Measurements from ENCODE around the gene SDCBP2.

The SDCBP2 gene

DNA sequence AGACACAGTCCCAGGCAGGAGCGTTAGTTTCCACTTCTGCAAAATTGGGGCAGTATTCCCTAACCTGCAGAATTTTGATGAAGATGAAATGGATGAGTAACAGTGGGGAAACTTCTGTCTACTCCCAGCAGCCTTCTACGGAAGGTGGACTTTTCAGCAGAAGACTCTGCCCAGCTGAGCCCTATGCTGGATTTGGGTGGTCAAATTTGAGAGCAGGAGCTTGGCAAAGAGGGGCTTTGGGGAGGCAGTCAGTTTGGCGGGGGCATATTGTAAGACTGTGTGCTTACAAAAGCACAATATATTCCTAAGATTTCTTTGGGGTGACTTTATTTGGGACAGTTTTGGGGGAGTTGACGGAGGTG is 5.4 kb upstream of the SDCBP2 start:
- H3K4me1 ChIP-seq (ENCODE audit: control insufficient read depth, insufficient read depth, low read length): no peaks in the 10 kb centered on the region
- H3K27ac ChIP-seq (ENCODE audit: low read depth, low read length): no peak overlapping the region
- H3K9ac ChIP-seq (ENCODE audit: low read length): no peak overlapping the region
- no peaks in the 10 kb centered on the region for H3K27me3 ChIP-seq (ENCODE audit: control insufficient read depth, insufficient read depth, low read length)
- H3K36me3 ChIP-seq (ENCODE audit: control insufficient read depth, insufficient read depth, low read length): no peaks in the 10 kb centered on the region
- no peak overlapping the region for H3K4me3 ChIP-seq (ENCODE audit: low read length)

DNA sequence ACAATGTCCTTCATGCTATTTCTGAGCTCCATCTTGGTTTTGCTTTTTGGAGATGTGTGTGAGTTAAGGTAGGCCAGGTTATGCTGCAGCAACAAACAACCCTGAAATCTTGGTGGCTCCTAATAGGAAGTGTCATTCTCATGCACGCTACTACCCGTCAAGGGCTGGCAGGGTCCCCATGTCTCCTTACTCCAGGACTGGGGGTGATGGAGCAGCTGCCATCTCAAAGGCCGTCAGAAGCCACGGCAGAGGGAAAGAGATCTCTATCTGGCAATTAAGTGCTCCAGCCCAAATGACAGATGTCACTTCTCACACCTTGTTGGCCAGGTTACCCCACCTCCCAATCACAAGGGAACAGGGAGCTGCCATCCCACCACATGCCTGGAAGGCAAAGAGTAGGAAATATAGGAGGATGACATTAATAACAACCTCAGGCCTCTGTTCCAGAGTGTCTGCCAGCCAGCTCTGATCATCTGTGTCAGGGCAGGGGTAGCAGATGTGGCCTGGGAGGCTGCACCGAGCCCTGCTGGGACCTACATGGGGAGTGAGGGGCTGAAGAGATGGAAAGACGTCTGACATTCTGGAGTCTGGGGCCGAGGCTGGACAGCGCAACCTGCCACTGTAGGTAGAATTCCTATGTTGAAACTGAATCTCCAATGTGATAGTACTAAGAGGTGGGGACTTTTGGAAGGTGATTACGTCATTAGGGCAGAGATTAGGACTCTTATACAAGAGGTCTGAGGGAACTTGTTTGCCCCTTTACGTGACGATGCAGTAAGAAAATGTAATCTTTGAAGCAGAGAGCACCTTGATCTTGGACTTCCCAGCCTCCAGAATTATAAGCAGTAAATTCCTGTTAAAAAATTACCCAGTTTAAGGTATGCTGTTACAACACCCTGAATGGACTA is 4.8 kb upstream of the SDCBP2 start:
- Histone ChIP-seq H3K4me3 (ENCODE audit: low read length) (no peak overlapping the region), H3K9ac (ENCODE audit: low read length) (no peak overlapping the region), H3K36me3 (ENCODE audit: control insufficient read depth, insufficient read depth, low read length) (no peaks in the 10 kb centered on the region), H3K27ac (ENCODE audit: low read depth, low read length) (no peak overlapping the region), H3K4me1 (ENCODE audit: control insufficient read depth, insufficient read depth, low read length) (no peaks in the 10 kb centered on the region), H3K27me3 (ENCODE audit: control insufficient read depth, insufficient read depth, low read length) (no peaks in the 10 kb centered on the region)

DNA sequence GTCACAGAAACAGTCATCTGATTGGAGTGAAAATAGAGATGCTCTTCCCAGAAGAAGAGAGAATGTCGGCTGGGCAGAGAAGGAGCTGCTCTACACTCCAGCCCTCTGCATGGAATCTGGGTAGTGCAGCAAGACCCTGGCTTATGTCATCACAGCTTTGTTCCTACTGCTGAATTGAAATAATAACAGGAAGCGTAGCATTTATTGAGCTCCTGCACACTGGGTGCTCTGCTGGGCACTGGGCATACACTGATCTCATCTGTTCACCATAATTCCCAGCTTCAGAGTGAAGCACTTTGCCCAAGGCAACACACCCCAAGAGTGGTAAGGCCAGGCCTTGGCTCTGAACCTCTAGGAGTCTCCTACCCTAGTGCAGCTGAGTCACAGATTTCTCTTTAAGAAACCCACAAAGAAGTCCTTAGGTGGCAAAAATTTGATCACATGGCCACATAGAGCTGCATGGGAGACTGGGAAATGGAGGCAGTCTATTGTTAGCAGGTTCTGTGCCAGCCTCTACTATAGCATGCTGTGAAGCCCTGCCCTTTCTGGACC is 3.9 kb upstream of the SDCBP2 start:
- Histone ChIP-seq H3K9ac (ENCODE audit: low read length) (no peak overlapping the region), H3K27me3 (ENCODE audit: control insufficient read depth, insufficient read depth, low read length) (no peaks in the 10 kb centered on the region), H3K4me1 (ENCODE audit: control insufficient read depth, insufficient read depth, low read length) (no peaks in the 10 kb centered on the region), H3K4me3 (ENCODE audit: low read length) (no peak overlapping the region), H3K27ac (ENCODE audit: low read depth, low read length) (no peak overlapping the region), H3K36me3 (ENCODE audit: control insufficient read depth, insufficient read depth, low read length) (no peaks in the 10 kb centered on the region)

DNA sequence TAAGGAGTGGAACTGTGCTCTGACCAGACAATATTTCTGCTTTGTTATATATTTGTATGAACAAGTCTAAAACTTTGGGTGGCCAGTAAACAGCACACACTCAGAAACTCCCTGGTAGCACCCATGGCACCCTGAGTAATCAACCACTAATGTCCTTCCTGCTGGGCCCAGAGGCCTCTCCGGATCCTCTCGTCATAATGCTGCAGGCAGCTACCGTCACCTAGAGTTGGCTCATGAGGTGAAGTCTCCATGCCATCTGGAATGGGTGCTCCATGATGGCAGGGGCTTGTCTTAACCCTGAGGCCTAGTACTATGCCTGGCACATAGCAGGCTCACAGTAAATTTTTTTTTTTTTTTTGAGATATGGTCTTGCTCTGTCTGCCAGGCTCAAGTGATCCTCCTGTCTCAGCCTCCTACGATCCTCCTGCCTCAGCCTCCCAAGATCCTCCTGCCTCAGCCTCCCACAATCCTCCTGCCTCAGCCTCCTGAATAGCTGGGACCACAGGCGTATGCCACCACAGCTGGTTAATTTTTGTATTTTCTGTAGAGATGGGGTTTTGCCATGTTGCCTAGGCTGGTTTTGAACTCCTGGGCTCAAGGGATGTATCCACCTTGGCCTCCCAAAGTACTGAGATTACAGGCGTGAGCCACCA is 3.0 kb upstream of the SDCBP2 start:
- no peaks in the 10 kb centered on the region for H3K27me3 ChIP-seq (ENCODE audit: control insufficient read depth, insufficient read depth, low read length)
- H3K27ac ChIP-seq (ENCODE audit: low read depth, low read length): no peak overlapping the region
- H3K9ac ChIP-seq (ENCODE audit: low read length): no peak overlapping the region
- peaks cover under 1% of the 10 kb centered on the region for H3K4me1 ChIP-seq (ENCODE audit: control insufficient read depth, insufficient read depth, low read length)
- H3K36me3 ChIP-seq (ENCODE audit: control insufficient read depth, insufficient read depth, low read length): no peaks in the 10 kb centered on the region
- H3K4me3 ChIP-seq (ENCODE audit: low read length): no peak overlapping the region

DNA sequence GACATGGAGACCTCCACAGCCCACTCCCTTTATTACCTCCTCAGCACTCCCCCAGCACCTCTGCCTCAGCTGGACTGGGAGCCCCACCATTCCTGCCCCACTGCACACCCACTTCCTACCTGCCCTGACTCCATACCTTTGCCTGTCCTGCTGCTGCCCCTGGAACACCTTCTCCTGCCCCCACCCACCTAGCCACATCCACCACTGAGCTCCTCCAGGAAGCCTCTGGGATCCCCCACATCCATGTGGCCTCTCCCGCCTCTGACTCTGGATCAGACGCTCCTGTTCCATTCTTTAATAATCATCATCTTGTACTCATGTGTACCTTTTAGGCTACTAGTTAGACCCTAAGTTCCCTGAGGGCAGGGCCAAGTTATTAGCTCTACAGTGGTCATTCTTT is 2.2 kb upstream of the SDCBP2 start:
- H3K4me1 ChIP-seq (ENCODE audit: control insufficient read depth, insufficient read depth, low read length): peaks cover 9% of the 10 kb centered on the region
- H3K9ac ChIP-seq (ENCODE audit: low read length): no peak overlapping the region
- H3K36me3 ChIP-seq (ENCODE audit: control insufficient read depth, insufficient read depth, low read length): no peaks in the 10 kb centered on the region
- H3K27me3 ChIP-seq (ENCODE audit: control insufficient read depth, insufficient read depth, low read length): no peaks in the 10 kb centered on the region
- H3K27ac ChIP-seq (ENCODE audit: low read depth, low read length): no peak overlapping the region
- H3K4me3 ChIP-seq (ENCODE audit: low read length): no peak overlapping the region

DNA sequence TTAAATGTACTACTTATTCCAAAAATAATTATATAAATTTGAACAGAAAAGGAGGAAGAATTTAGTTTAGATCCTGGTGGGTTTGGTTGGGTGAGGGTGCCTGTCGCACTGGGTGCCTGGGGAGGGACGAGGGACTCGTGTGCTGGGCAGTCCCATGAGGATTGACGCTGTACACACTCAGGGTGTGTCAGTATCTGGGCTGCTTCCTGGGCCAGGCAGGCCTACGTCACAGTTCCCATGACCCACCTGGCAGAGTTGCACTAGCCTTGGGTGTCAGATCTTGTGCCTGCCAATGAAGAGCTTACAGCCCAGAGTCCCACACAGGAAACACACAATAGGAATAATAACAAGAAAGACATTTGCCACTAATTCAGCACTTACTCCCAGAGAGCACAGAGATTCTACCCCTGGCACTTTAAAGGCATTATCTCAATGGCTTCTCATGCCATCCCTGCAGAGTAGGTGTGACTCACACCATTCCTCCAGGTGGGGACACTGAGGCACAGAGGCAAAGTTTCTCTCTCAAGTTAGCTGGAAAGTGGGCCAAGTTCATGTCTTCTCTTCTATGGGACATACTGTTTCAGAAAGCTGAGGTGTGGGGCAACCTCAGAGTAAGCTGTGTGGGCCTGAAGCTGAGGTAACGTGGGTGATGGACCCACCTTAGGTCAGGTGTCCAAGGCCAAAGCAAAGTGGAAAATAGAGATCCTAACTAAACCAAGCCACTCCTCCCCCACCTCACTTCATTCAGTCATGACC is 1.3 kb upstream of the SDCBP2 start:
- no peaks in the 10 kb centered on the region for H3K36me3 ChIP-seq (ENCODE audit: control insufficient read depth, insufficient read depth, low read length)
- H3K27ac ChIP-seq (ENCODE audit: low read depth, low read length): no peak overlapping the region
- H3K9ac ChIP-seq (ENCODE audit: low read length): no peak overlapping the region
- no peak overlapping the region for H3K4me3 ChIP-seq (ENCODE audit: low read length)
- no peaks in the 10 kb centered on the region for H3K27me3 ChIP-seq (ENCODE audit: control insufficient read depth, insufficient read depth, low read length)
- H3K4me1 ChIP-seq (ENCODE audit: control insufficient read depth, insufficient read depth, low read length): peaks cover 12% of the 10 kb centered on the region

DNA sequence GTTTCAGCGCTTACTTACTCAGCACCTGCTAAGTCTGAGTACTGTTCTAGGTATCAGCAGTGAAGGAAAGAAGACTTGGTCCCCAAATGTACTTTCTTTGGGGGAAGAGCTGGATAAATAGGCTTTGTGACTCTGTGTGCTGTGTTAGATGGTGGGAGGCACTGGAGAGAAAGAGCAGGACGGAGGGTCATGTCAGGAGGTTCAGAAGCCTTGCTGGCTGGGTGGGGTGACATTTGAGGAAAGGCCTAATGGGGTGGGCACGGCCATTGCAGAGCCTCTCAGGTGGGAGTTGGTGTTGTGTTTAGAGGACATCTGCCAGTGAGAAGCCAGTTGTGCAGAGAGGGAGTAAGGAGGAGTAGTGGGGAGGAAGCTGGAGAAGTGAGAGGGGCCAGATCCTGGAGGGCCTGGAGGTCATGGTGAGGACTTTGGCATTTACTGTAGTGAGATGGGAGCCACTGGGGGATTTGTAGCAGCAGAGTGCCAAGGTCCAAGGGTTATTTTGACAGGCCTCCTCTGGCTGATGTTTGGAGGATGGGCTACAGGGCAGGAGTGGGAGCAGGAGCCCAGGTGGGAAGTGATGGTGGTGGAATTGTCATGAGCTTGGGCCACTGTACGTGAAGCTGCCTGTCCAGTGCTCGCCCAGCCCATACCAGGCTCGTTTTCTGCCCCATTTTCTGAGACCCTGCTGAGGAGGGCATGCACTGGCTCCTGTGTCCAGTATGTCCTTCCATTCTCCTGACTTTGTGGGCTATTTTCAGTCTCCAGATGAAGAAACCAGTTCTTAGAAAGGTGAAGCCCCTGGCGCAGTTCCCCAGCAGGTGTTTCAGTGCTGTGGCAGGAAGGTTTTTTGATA is 886 bp downstream of the SDCBP2 start:
- Histone ChIP-seq H3K9ac (ENCODE audit: low read length) (no peak overlapping the region), H3K4me3 (ENCODE audit: low read length) (peak overlapping the region; percentile 31), H3K27ac (ENCODE audit: low read depth, low read length) (peak overlapping the region; percentile 7), H3K27me3 (ENCODE audit: control insufficient read depth, insufficient read depth, low read length) (no peaks in the 10 kb centered on the region), H3K4me1 (ENCODE audit: control insufficient read depth, insufficient read depth, low read length) (peaks cover 15% of the 10 kb centered on the region), H3K36me3 (ENCODE audit: control insufficient read depth, insufficient read depth, low read length) (no peaks in the 10 kb centered on the region)

DNA sequence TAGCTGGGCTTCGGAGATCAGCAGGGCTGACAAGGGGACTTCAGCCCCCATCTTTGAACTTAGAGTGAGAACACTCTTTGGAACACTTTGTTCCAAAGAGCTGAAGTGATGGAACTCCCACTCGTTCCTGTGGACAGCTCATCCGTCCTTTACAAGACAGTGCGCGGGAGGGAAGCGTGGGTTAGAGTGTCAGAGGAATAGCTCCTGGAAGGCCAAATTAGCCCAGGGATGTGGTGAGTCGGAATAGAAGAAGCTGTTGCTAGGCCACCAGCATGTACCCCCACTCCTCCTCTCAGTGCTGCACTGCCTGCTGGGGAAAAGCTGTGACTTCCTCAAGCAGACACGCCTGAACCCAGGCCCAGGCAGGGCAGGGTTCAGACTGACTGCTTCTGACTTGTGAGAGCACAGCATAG is 1.7 kb downstream of the SDCBP2 start:
- H3K9ac ChIP-seq (ENCODE audit: low read length): no peak overlapping the region
- H3K4me1 ChIP-seq (ENCODE audit: control insufficient read depth, insufficient read depth, low read length): peaks cover 15% of the 10 kb centered on the region
- H3K4me3 ChIP-seq (ENCODE audit: low read length): no peak overlapping the region
- no peaks in the 10 kb centered on the region for H3K36me3 ChIP-seq (ENCODE audit: control insufficient read depth, insufficient read depth, low read length)
- no peak overlapping the region for H3K27ac ChIP-seq (ENCODE audit: low read depth, low read length)
- no peaks in the 10 kb centered on the region for H3K27me3 ChIP-seq (ENCODE audit: control insufficient read depth, insufficient read depth, low read length)

DNA sequence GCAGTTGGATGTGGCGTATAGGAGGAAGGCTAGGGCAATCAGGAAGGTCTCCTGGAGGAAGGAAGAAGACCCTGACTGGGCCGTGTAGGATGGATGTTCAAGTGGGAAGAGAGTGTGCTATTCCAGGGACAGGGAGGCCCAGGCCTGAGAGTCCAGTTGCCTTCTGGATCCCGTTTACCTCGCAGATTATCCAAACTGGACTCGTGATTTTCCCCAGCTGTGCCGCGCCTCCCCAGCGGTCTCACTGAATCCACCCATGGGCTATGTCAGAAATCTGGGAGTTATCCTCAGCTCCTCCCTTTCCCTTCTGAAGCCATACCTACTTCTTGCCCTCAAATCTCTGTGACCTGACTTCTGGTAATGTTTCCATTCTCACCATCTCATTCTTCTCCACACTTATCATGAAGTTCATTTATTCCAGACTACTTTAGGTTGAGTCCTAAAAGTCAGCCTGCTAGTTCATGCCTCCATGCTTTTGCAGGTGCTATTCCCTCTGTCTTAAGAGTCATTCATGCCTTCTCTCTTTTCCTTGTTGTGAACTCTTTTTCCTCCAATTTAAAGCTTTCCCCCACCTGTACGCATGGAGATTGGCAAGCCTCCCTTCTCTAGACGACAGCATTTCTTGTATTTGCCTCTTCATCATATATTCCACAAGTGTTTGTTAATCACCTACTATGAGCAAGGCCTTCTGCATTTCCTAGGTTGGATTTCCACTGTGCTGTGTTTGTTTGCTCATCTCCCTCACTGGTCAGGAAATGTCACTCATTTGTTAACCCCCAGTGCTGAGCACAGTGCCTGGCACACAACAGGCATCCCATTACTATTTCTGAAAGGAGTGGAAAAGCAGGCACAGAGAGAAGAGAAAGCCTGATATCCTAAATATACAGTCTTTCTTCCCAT is 2.7 kb downstream of the SDCBP2 start:
- peaks cover 15% of the 10 kb centered on the region for H3K4me1 ChIP-seq (ENCODE audit: control insufficient read depth, insufficient read depth, low read length)
- H3K9ac ChIP-seq (ENCODE audit: low read length): peak overlapping the region; percentile 64
- H3K27ac ChIP-seq (ENCODE audit: low read depth, low read length): peak overlapping the region; percentile 95
- H3K27me3 ChIP-seq (ENCODE audit: control insufficient read depth, insufficient read depth, low read length): no peaks in the 10 kb centered on the region
- no peaks in the 10 kb centered on the region for H3K36me3 ChIP-seq (ENCODE audit: control insufficient read depth, insufficient read depth, low read length)
- H3K4me3 ChIP-seq (ENCODE audit: low read length): peak overlapping the region; percentile 92

DNA sequence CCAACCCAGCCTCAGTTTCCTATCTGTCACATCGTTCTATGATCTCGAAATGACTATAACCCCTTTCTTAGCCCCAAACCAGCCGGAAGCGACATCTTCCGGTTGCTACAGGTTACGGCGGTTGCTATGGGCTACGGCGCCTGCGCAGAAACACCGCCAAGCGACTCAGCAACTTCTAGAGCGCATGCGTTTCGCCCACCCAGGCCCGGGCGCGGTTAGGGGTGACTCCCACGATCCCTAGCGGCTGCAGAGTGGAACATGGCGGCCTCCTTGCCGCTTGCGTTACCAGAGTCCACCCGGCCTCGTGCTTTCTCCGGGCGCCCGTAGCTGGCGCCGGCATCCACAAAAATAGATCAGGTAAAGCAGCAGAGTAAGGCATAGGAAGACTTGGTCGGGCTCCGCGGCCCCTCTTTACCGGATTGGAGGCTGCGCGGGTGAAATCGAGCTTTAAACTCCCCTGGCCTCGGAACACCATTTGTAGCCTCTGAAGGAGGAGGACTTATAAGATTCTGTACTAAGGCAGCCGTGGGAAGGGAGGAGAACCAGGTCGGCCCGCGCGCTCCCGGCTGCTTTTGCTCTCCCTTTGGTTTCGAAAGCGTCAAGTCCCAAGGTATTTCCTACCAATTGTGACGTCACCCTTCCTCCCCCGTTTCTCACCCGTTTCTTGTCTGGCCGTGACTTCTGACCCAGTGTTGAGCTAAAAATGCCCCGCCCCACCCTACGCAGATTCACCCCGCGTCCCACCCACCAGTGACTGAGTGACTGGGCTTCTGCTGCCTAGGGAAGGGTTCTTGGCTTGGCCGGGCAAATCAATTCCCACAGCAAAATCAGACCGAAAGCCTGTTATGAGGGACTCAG is 3.5 kb downstream of the SDCBP2 start:
- peaks cover 15% of the 10 kb centered on the region for H3K4me1 ChIP-seq (ENCODE audit: control insufficient read depth, insufficient read depth, low read length)
- peak overlapping the region; percentile 92 for H3K4me3 ChIP-seq (ENCODE audit: low read length)
- H3K9ac ChIP-seq (ENCODE audit: low read length): peak overlapping the region; percentile 97
- H3K27ac ChIP-seq (ENCODE audit: low read depth, low read length): peak overlapping the region; percentile 95
- H3K36me3 ChIP-seq (ENCODE audit: control insufficient read depth, insufficient read depth, low read length): no peaks in the 10 kb centered on the region
- H3K27me3 ChIP-seq (ENCODE audit: control insufficient read depth, insufficient read depth, low read length): no peaks in the 10 kb centered on the region
